IMR-90 (cell line): Measurements from ENCODE around the gene SEC14L1. TPM values are rescaled to one million over a fixed set of nuclear protein-coding genes. Genes with fewer than 3 reads are reported as not detected.
A peak's percentile ranks its signal among the peaks of the same experiment; 100 is the strongest.

Source experiments
- ATAC-seq: fragments of 200-7000 bp; cut with Tn5 transposase; 2 replicates; pipeline ENCODE4 v1.9.1; 2020; ENCODE audit warnings: low read depth, mild to moderate bottlenecking, moderate library complexity
- BruUV-seq: library from RNA; stranded (reverse); fragments of 400-500 nt; replicated peaks from 2 replicates; lab custom pipeline; 2021; lab: Mats Ljungman, UMichigan
- CTCF ChIA-PET: fragments of 300-600 bp; formaldehyde crosslinking; extraction: SDS; loops from one replicate; lab custom pipeline; 2021; ENCODE audit warnings: antibody characterized with exemption; lab: Yijun Ruan, JAX
- POLR2A ChIA-PET: fragments of 300-600 bp; sonication (Branson Sonifier 250); formaldehyde crosslinking; loops from one replicate; lab custom pipeline; 2022; ENCODE audit warnings: antibody characterized with exemption; ENCODE audit not compliant: unreplicated experiment; lab: Charles Lee
- DNase-seq: peaks from one replicate; pipeline ENCODE4 v3.0.0; 2013
- H2AFZ ChIP-seq: replicated peaks from 2 replicates; pipeline ENCODE3; 2013; ENCODE audit warnings: low read length, mild to moderate bottlenecking; ENCODE audit not compliant: poor library complexity
- H2AK5ac ChIP-seq: 2 replicates; pipeline ENCODE4 v1.6.1; 2013; ENCODE audit warnings: low read depth, low read length, inconsistent platforms
- H2AK9ac ChIP-seq: replicated peaks from 2 replicates; pipeline ENCODE3; 2013; ENCODE audit warnings: mild to moderate bottlenecking, low read depth, low read length, moderate library complexity; ENCODE audit not compliant: poor library complexity
- H2BK120ac ChIP-seq: 2 replicates; pipeline ENCODE4 v1.6.1; 2013; ENCODE audit warnings: low read depth, low read length, inconsistent platforms
- H2BK15ac ChIP-seq: 3 replicates; pipeline ENCODE4 v1.6.1; 2013; ENCODE audit warnings: low read depth, low read length, inconsistent platforms
- H2BK20ac ChIP-seq: 2 replicates; pipeline ENCODE4 v1.6.1; 2013; ENCODE audit warnings: low read depth, mild to moderate bottlenecking, inconsistent platforms, low read length, moderate library complexity
- H2BK5ac ChIP-seq: 2 replicates; pipeline ENCODE4 v1.6.1; 2013; ENCODE audit warnings: mild to moderate bottlenecking, low read depth, low read length, inconsistent platforms; ENCODE audit not compliant: poor library complexity, severe bottlenecking
- H3K14ac ChIP-seq: replicated peaks from 2 replicates; pipeline ENCODE4 v1.6.1; 2013; ENCODE audit warnings: low read depth, low read length, inconsistent platforms
- H3K18ac ChIP-seq: 2 replicates; pipeline ENCODE4 v1.6.1; 2013; ENCODE audit warnings: low read depth, low read length, control low read depth
- H3K23ac ChIP-seq: 2 replicates; pipeline ENCODE4 v1.6.1; 2013; ENCODE audit warnings: low read depth, low read length, inconsistent platforms
- H3K27ac ChIP-seq: 2 replicates; pipeline ENCODE4 v1.5.1; 2013; ENCODE audit warnings: mild to moderate bottlenecking, control low read depth, low read length; ENCODE audit not compliant: insufficient read depth
- H3K27me3 ChIP-seq: 2 replicates; pipeline ENCODE4 v1.6.1; 2013; ENCODE audit warnings: low read length; ENCODE audit not compliant: control insufficient read depth, insufficient read depth
- H3K36me3 ChIP-seq: 2 replicates; pipeline ENCODE4 v1.6.1; 2013; ENCODE audit warnings: low read length, mixed read lengths; ENCODE audit not compliant: control insufficient read depth, insufficient read depth
- H3K4ac ChIP-seq: 2 replicates; pipeline ENCODE4 v1.6.1; 2013; ENCODE audit warnings: low read depth, low read length, inconsistent platforms
- H3K4me1 ChIP-seq: 2 replicates; pipeline ENCODE4 v1.6.1; 2013; ENCODE audit warnings: low read length, mixed read lengths; ENCODE audit not compliant: control insufficient read depth, insufficient read depth
- H3K4me2 ChIP-seq: 2 replicates; pipeline ENCODE4 v1.6.1; 2013; ENCODE audit warnings: low read depth, mild to moderate bottlenecking, control low read depth, low read length, moderate library complexity
- H3K4me3 ChIP-seq: 2 replicates; pipeline ENCODE4 v1.5.1; 2013; ENCODE audit warnings: low read depth, mild to moderate bottlenecking, control low read depth, low read length, moderate library complexity; ENCODE audit not compliant: insufficient read depth
- H3K56ac ChIP-seq: 2 replicates; pipeline ENCODE4 v1.6.1; 2013; ENCODE audit warnings: low read length, inconsistent platforms; ENCODE audit not compliant: insufficient read depth; ENCODE audit errors: extremely low read depth
- H3K79me1 ChIP-seq, 2 experiments: 2 replicates each; pipeline ENCODE4 v1.6.1; 2013; ENCODE audit warnings: low read length in 2 of 2, inconsistent platforms in 1 of 2, low read depth in 1 of 2
- H3K9ac ChIP-seq: 2 replicates; pipeline ENCODE4 v1.6.1; 2013; ENCODE audit warnings: low read depth, low read length, control low read depth
- H3K9me1 ChIP-seq: 2 replicates; pipeline ENCODE4 v1.6.1; 2013; ENCODE audit warnings: low read length, inconsistent platforms; ENCODE audit not compliant: insufficient read depth
- H3K9me3 ChIP-seq: 2 replicates; pipeline ENCODE4 v1.6.1; 2013; ENCODE audit warnings: low read length; ENCODE audit not compliant: control insufficient read depth, insufficient read depth
- H4K20me1 ChIP-seq: 2 replicates; pipeline ENCODE4 v1.6.1; 2013; ENCODE audit warnings: low read length, inconsistent platforms; ENCODE audit not compliant: insufficient read depth
- H4K5ac ChIP-seq: 2 replicates; pipeline ENCODE4 v1.6.1; 2013; ENCODE audit warnings: mild to moderate bottlenecking, low read depth, low read length, control low read depth
- H4K8ac ChIP-seq, 2 experiments: 2 replicates each; pipeline ENCODE4 v1.6.1; 2013; ENCODE audit warnings: low read depth in 2 of 2, low read length in 2 of 2, control low read depth in 1 of 2, inconsistent platforms in 1 of 2
- H4K91ac ChIP-seq: 2 replicates; pipeline ENCODE4 v1.6.1; 2013; ENCODE audit warnings: low read depth, low read length, inconsistent platforms; ENCODE audit not compliant: insufficient read depth
- BHLHE40 ChIP-seq: fragments of 150-350 bp; IDR thresholded peaks from 2 replicates; pipeline ENCODE4 v1.6.1; 2016; ENCODE audit warnings: mild to moderate bottlenecking, low read depth, low read length
- CEBPB ChIP-seq: IDR thresholded peaks from 2 replicates; pipeline ENCODE4 v1.6.1; 2012; ENCODE audit warnings: low read depth, low read length, improper control_type of control experiment
- CHD1 ChIP-seq: IDR thresholded peaks from 2 replicates; pipeline ENCODE4 v1.6.1; 2012; ENCODE audit warnings: low read depth, low read length, improper control_type of control experiment
- CTCF ChIP-seq: conservative IDR thresholded peaks from 2 replicates; pipeline ENCODE4 v1.5.1; 2012; ENCODE audit warnings: mild to moderate bottlenecking, low read depth, low read length, improper control_type of control experiment
- ELK1 ChIP-seq: fragments of 150-350 bp; IDR thresholded peaks from 2 replicates; pipeline ENCODE4 v1.6.1; 2016; ENCODE audit warnings: low read depth, mild to moderate bottlenecking, low read length, moderate library complexity, borderline replicate concordance
- FOS ChIP-seq: fragments of 150-350 bp; IDR thresholded peaks from 2 replicates; pipeline ENCODE4 v1.6.1; 2016; ENCODE audit warnings: low read depth, low read length
- MAFK ChIP-seq: IDR thresholded peaks from 2 replicates; pipeline ENCODE4 v1.6.1; 2012; ENCODE audit warnings: low read depth, low read length, improper control_type of control experiment
- MAZ ChIP-seq: IDR thresholded peaks from 2 replicates; pipeline ENCODE4 v1.6.1; 2012; ENCODE audit warnings: low read depth, mild to moderate bottlenecking, low read length, improper control_type of control experiment, moderate library complexity, borderline replicate concordance
- MXI1 ChIP-seq: IDR thresholded peaks from 2 replicates; pipeline ENCODE4 v1.6.1; 2012; ENCODE audit warnings: low read depth, mild to moderate bottlenecking, low read length, moderate library complexity, borderline replicate concordance
- NFE2L2 ChIP-seq: fragments of 150-350 bp; IDR thresholded peaks from 2 replicates; pipeline ENCODE4 v1.6.1; 2016; ENCODE audit warnings: low read depth, mild to moderate bottlenecking, low read length
- POLR2A ChIP-seq: IDR thresholded peaks from 2 replicates; pipeline ENCODE4 v1.6.1; 2012; ENCODE audit warnings: mild to moderate bottlenecking, low read depth, low read length
- RAD21 ChIP-seq: IDR thresholded peaks from 2 replicates; pipeline ENCODE4 v1.6.1; 2012; ENCODE audit warnings: low read length, improper control_type of control experiment
- RCOR1 ChIP-seq: IDR thresholded peaks from 2 replicates; pipeline ENCODE4 v1.6.1; 2012; ENCODE audit warnings: mild to moderate bottlenecking, low read length, improper control_type of control experiment; ENCODE audit not compliant: insufficient replicate concordance
- RFX5 ChIP-seq: IDR thresholded peaks from 2 replicates; pipeline ENCODE4 v1.8.0; 2012; ENCODE audit warnings: low read depth, mild to moderate bottlenecking, low read length, moderate library complexity
- SMC3 ChIP-seq: fragments of 150-350 bp; IDR thresholded peaks from 2 replicates; pipeline ENCODE4 v1.6.1; 2016; ENCODE audit warnings: low read depth, mild to moderate bottlenecking, antibody characterized with exemption, low read length, moderate library complexity
- USF2 ChIP-seq: fragments of 150-350 bp; IDR thresholded peaks from 2 replicates; pipeline ENCODE4 v1.6.1; 2017; ENCODE audit warnings: mild to moderate bottlenecking, antibody characterized with exemption, low read length, low read depth
- WGBS, 2 experiments: methylation state at CpG; one replicate each; pipeline versions ENCODE4 v1.1.5 to v1.1.7; 2013; ENCODE audit warnings: missing lambda C conversion rate in 2 of 2; ENCODE audit not compliant: insufficient read length in 1 of 2; ENCODE audit errors: extremely low coverage in 2 of 2; 5-methylcytosine and 5-hydroxymethylcytosine counted together
- dilution Hi-C: fragments of 300-500 bp; cut with HindIII; formaldehyde crosslinking; loops from one replicate; pipeline ENCODE4 v1.14.3; 2018; ENCODE audit warnings: low sequenced_read_pairs; ENCODE audit not compliant: unreplicated experiment
- in situ Hi-C: fragments of 300-500 bp; cut with MboI; formaldehyde crosslinking; loops from 3 replicates; pipeline ENCODE4 v1.14.3; 2019; ENCODE audit warnings: low sequenced_read_pairs, inconsistent platforms, mixed read lengths
- intact Hi-C: fragments of 100-400 bp; cut with micrococcal nuclease; formaldehyde crosslinking; loops from 2 replicates; pipeline ENCODE4 v1.10.0; 2022
- polyA plus RNA-seq, 3 experiments: library from polyadenylated mRNA; depleted of rRNA; stranded (reverse); fragments of >200 nt; gene quantifications; 2 replicates each; pipeline ENCODE4 v1.2.3, GENCODE V29; 2012; ENCODE audit warnings: low replicate concordance in 1 of 3
- total RNA-seq: library from RNA; depleted of rRNA; stranded (reverse); fragments of >200 nt; gene quantifications from 2 replicates; pipeline ENCODE4 v1.2.3, GENCODE V29; 2012

Gene SEC14L1
- total and polyA plus RNA-seq, 2 of the 4 experiments (the other 2 are of a cell fraction) = 24.9 to 35.8 TPM

DNA sequence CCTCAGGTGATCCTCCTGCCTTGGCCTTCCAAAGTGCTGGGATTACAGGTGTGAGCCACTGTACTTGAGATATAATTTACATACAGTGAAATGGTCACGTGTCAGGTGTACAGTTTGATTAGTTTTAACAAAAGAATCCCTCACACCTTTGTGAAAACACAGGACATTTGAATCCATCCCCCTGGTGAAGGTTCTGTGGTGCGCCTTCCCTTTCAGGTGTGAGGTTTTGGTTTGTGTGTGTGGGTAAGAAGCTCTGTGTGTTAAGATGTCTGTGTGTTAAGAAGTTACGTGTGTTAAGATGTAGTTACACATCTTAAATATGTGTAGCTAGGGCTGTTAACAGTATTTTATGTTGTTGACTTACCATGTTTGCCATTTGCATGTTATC, 4.4 kb downstream of the SEC14L1 start:
- intact Hi-C loops = no loop called here
- H3K56ac ChIP-seq = peak overlapping the region; percentile 29; the same call in 1 of the 2 replicates
- in situ Hi-C loops = no loop called here
- peaks cover 30% of the 10 kb centered on the region for H3K36me3 ChIP-seq
- no peak overlapping the region for H3K4me3 ChIP-seq
- H2BK120ac ChIP-seq = peak overlapping the region; percentile 39
- no peaks in the 10 kb centered on the region for H3K9me3 ChIP-seq
- H3K27me3 ChIP-seq = no peaks in the 10 kb centered on the region
- H2BK20ac ChIP-seq = peak overlapping the region; percentile 2
- peak overlapping the region; percentile 19 for H2BK5ac ChIP-seq
- peak overlapping the region; percentile 80 for H2AK5ac ChIP-seq
- H3K27ac ChIP-seq = peak overlapping the region; percentile 61
- H4K5ac ChIP-seq = peak overlapping the region; percentile 30; the same call in 1 of the 2 replicates
- ATAC-seq (no peak), DNase-seq (no peak)
- TF ChIP-seq ELK1 = no peak
- TF ChIP-seq SMC3 = no peak
- TF ChIP-seq RAD21 = no peak
- no peak for TF ChIP-seq BHLHE40
- TF ChIP-seq MXI1 = no peak
- no peak for TF ChIP-seq CTCF
- TF ChIP-seq NFE2L2 = no peak
- TF ChIP-seq RFX5 = no peak
- TF ChIP-seq RCOR1 = no peak
- no peak for TF ChIP-seq CHD1
- no peak for TF ChIP-seq POLR2A
- no peak for TF ChIP-seq USF2
- no peak for TF ChIP-seq MAFK
- no peak for TF ChIP-seq MAZ
- TF ChIP-seq CEBPB = no peak
- TF ChIP-seq FOS = no peak
- H2BK15ac ChIP-seq = peak overlapping the region; percentile 37; the same call in 2 of the 3 replicates
- H3K14ac ChIP-seq = peak overlapping the region; percentile 84
- peaks cover 16% of the 10 kb centered on the region for H3K4me1 ChIP-seq
- H4K20me1 ChIP-seq = peaks cover 34% of the 10 kb centered on the region; the same call in 1 of the 2 replicates
- H3K4me2 ChIP-seq = peak overlapping the region; percentile 13; the same call in 1 of the 2 replicates
- peaks cover 27 to 84% of the 10 kb centered on the region in 2 experiments for H3K79me1 ChIP-seq
- H3K4ac ChIP-seq = peak overlapping the region; percentile 39
- no TSS peak for BruUV-seq
- H2AFZ ChIP-seq = no peak overlapping the region
- peaks cover 19% of the 10 kb centered on the region for H3K9me1 ChIP-seq
- H3K18ac ChIP-seq = peak overlapping the region; percentile 5
- peak overlapping the region; percentile 32 for H3K23ac ChIP-seq
- dilution Hi-C loops = no loop called here
- peak overlapping the region; percentile 10 to 17; a peak in 3 of 4 replicates for H4K8ac ChIP-seq
- CTCF ChIA-PET = interaction anchor here (1.0 kb wide), 1 partner anchor 57 kb away, joined by 3 read pairs; no protein-coding TSS in a partner anchor
- POLR2A ChIA-PET = no interaction called here
- no CpG with 5 or more reads among the region's 3 CpGs for WGBS, 2 experiments
- H2AK9ac ChIP-seq = no peak overlapping the region
- H3K9ac ChIP-seq = peak overlapping the region; percentile 40; the same call in 1 of the 2 replicates
- H4K91ac ChIP-seq = peak overlapping the region; percentile 29; the same call in 1 of the 2 replicates
